GM18511 (cell line): ENCODE measurements around the gene GPC5.

Source experiments
- ATAC-seq: cut with Tn5 transposase; IDR thresholded peaks from one replicate; pipeline ENCODE4 v1.9.1; 2021; ENCODE audit warnings: mild to moderate bottlenecking, moderate library complexity; ENCODE audit not compliant: unreplicated experiment

Gene GPC5

GRCh38 chr13:91533354-91533753 is 134.9 kb downstream of the GPC5 start:
- no peak for ATAC-seq

- no peak for ATAC-seq
Measured at GRCh38 chr13:91534996-91535395, 136.6 kb downstream of the GPC5 start.

GRCh38 chr13:91537376-91537775 is 139.0 kb downstream of the GPC5 start:
- no peak for ATAC-seq

DNA sequence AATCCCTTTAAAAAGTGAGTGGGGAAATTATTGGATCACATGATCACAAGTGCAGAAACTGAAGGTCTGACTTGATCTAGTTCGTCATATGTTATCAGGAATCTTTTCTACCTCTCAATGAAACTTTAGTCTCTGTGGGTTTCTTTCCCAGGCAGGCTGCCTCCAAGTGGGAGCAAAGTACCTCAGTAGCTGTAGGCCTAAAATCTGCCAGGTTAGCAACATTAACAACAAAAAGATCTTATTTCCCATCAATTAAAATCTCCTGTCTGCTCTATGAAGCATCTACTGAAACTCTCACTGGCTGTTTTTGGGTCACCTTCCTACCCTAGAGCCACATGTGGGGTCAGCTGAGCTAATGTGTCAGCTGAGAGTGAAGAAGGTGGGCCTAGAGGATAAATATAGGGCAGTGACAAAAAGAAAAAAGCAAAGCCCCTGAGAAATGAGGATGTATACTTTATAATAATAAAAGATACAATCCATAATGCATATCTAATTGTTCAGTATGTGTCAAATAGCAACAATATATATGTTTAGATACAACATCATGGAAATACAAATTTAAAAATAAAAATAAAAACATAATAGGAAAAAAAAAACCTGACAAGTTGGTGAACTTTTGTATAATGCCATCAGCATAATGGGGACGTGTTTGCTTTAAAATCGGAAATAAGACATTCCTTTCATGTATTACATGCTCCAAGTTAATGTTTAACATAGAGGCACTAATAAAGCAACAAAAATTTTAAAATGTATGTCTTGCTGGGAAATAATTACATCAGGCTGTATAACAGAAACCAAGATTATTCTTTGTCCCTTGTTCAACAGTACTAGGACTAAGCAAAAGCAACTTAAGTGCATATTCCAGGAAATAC is 141.1 kb downstream of the GPC5 start:
- no peak for ATAC-seq

DNA sequence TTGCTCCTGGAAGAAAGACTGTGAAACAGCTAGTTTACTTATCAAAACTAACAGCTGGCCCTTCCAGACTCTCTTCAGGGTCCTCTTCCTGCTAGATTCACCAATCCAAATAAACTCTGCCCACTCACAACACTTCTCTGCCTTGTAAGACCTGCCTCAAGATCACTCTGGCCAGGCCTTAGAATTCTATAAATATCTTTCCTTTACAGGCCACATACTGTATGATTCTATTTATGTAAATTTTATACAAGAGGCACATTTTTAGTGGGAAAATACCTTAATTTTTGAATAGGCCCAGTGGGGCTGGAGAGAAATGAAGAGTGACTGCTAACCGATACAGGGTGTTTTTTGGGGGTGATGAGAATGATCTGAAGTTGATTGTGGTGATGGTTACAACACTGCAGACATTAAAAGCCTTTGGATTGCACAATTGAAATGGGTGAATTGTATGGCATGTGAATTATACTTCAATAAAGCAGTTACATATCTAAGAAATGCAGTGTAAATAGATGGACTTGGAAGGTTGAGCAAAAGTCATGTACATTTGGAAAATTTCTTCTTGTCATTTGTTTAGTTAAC is 141.8 kb downstream of the GPC5 start:
- ATAC-seq, result no peak

DNA sequence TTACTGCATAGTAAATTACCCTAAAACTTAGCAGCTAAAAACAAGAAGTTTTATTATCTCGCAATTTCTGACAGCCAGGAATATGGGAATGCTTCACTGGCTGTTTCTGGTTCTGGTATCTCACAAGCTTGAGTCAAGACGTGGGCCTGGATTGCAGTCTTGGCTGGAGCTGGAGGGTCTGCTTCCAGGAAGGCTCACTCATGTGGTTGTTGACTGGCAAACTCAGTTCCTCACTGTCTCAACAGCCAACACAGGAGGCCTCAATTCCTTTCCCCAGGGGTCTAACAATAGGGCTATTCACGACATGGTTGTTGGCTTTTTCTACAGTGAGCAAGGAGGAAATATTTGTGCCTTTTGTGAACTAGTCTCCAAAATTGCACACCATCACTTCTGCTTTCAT is 146.3 kb downstream of the GPC5 start:
- peak; percentile 44 for ATAC-seq

DNA sequence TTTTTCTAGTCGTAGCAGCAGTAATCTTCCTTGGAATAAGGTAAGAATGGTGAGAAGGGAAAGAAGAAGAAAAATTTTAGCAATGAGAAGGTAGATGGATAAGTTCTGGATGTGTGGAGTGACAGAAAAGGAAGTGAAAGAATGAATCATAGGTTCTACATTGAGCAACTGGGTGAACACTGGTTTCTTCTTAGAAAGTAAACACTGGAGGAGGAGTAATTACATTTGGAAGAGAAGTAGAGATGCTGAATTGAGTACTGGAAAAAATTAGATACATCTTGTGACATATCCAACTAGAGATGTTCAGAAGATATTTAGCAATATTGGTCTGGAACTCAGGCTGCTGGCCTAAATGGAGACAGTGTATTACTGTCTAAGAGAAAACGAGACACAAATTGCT is 148.5 kb downstream of the GPC5 start:
- ATAC-seq, result peak; percentile 68

DNA sequence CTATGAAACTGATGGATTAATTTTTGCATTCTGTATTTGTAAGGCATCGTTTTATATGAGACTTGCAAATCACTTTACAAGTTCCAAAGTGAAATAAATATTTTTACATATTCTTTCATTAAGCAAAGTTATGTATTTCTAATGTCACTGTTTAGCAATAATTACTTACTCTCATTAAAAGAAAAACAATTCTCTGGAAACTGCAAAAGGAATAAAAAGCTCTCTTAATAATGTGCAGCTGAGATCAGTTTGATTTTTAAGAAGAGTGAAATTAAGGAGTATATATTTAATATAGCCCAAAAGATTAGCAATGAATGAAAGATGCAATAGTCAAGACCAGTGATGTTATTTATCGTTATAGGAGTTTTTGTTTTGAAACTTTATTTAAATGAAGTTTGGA is 155.2 kb downstream of the GPC5 start:
- no peak for ATAC-seq

GRCh38 chr13:91554101-91554500 is 155.7 kb downstream of the GPC5 start:
- ATAC-seq, result no peak

- ATAC-seq, result no peak
Measured at GRCh38 chr13:91557328-91558090, 159.1 kb downstream of the GPC5 start.

GRCh38 chr13:91563799-91564198 is 165.4 kb downstream of the GPC5 start:
- ATAC-seq, result no peak

DNA sequence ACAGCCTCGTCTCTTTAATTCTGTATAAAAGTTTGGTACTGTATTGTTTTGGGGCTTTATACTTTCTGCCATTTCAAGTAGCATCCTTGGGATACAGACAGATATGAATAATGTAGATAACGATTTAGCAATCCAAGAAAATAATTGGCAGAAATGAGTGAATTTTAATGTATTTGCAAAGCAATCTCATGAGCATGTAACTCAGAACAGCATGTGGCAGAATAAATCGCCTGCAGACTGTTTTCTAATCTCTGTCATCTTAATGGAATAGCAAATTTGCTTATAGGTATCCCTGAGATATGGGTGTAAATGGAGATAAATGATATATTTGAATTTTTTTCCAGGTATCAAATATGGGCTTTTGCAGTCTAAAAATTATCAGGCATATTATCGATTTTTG is 166.0 kb downstream of the GPC5 start:
- no peak for ATAC-seq

DNA sequence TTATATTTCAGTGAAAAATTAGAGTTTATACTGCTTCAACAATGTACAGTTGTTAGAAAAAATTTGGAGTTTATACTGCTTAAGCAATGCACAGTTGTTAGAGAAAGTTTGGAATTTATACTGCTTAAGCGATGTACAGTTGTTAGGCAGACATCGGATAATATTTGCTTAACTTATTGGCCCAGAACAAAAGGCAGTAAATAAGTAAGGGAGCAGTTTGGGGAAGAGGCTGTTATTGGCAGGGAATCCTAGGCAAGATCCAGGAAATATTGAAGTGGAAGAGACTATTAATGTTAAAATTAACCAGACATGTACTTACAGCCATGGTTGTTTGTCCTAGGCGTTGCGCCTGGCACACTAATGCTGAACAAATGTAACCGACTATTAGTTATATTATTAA is 166.9 kb downstream of the GPC5 start:
- no peak for ATAC-seq

- ATAC-seq, result no peak
Measured at GRCh38 chr13:91567485-91568207, 169.2 kb downstream of the GPC5 start.

DNA sequence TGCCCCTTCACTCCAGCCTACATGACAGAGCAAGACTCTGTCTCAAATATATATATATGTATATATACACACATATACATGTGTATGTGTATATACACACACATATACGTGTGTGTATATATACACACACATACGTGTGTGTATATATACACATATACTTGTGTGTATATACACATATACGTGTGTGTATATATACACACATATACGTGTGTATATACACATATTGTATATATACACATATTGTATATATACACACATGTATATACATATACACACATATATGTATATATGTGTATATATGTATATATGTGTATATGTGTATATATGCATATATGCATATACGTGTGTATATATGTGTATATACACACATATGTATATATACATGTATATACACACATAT is 173.3 kb downstream of the GPC5 start:
- ATAC-seq, result no peak

- no peak for ATAC-seq
Measured at GRCh38 chr13:91572439-91572838, 174.0 kb downstream of the GPC5 start.

- no peak for ATAC-seq
Measured at GRCh38 chr13:91572944-91573598, 174.7 kb downstream of the GPC5 start.

GRCh38 chr13:91574766-91575165 is 176.3 kb downstream of the GPC5 start:
- no peak for ATAC-seq

- ATAC-seq, result no peak
Measured at GRCh38 chr13:91576590-91576989, 178.2 kb downstream of the GPC5 start.

DNA sequence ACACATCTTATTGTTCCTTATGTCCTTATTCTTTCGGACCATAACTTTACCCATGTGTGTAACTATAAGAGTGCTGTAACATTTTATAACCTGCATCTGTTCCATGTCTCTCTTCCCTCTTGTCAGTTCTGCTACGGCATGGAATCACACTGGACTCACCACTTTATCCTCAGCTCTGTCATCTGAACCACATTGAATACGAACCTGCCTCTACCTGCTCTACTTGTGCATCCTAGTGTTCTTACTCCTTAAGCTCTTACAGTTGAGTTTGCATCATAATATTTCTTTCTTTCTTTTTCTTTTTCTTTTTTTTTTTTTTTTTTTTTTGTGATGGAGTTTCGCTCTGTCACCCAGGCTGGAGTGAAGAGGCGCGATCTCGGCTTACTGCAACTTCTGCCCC is 180.9 kb downstream of the GPC5 start:
- ATAC-seq, result no peak

- ATAC-seq, result no peak
Measured at GRCh38 chr13:91580749-91581148, 182.3 kb downstream of the GPC5 start.
